ENCODE results near the gene NEUROG2.
"Not testable (repeated sequence)": the region's sequence is repeated elsewhere in the genome, so short reads cannot be mapped to it uniquely, and the experiment has no call there.

NEUROG2 gene

GRCh38 chr4:112516066-112516470 lies at the start of gene NEUROG2:
NEUROG2 (minus strand) TSS chr4:112516180; CDS start chr4:112515475, 705 bp downstream.
- DNase-seq (ENCODE audit: low read depth in 1 of 2, low spot score in 1 of 2) = no peak
- in situ Hi-C loops (cut with HindIII; ENCODE audit: low pct_unique_long_range_greater_than_20kb, low sequenced_read_pairs) = no loop called here

GRCh38 chr4:112564706-112565270 lies 48.8 kb upstream of the NEUROG2 start:
- no peak for DNase-seq (ENCODE audit: low read depth in 1 of 2, low spot score in 1 of 2)
- in situ Hi-C loops (cut with HindIII; ENCODE audit: low pct_unique_long_range_greater_than_20kb, low sequenced_read_pairs) = no loop called here
- TF ChIP-seq JUND (IDR thresholded peaks at IDR 0.05; ENCODE audit: low read depth) = no peak

More at GRCh38 chr4:112516066-112516470, at the start of gene NEUROG2:
- TF ChIP-seq JUND (IDR thresholded peaks at IDR 0.05; ENCODE audit: low read depth) = no peak

GRCh38 chr4:112563431-112564200 lies 47.6 kb upstream of the NEUROG2 start:
- no peak for TF ChIP-seq JUND (IDR thresholded peaks at IDR 0.05; ENCODE audit: low read depth)
- no peak for DNase-seq (ENCODE audit: low read depth in 1 of 2, low spot score in 1 of 2)
- in situ Hi-C loops (cut with HindIII; ENCODE audit: low pct_unique_long_range_greater_than_20kb, low sequenced_read_pairs) = no loop called here

GRCh38 chr4:112562254-112562879 lies 46.4 kb upstream of the NEUROG2 start:
- TF ChIP-seq JUND (IDR thresholded peaks at IDR 0.05; ENCODE audit: low read depth) = no peak
- in situ Hi-C loops (cut with HindIII; ENCODE audit: low pct_unique_long_range_greater_than_20kb, low sequenced_read_pairs) = no loop called here

GRCh38 chr4:112560084-112560483 lies 44.1 kb upstream of the NEUROG2 start:
- in situ Hi-C loops (cut with HindIII; ENCODE audit: low pct_unique_long_range_greater_than_20kb, low sequenced_read_pairs) = no loop called here
- TF ChIP-seq JUND (IDR thresholded peaks at IDR 0.05; ENCODE audit: low read depth) = no peak
- no peak for DNase-seq (ENCODE audit: low read depth in 1 of 2, low spot score in 1 of 2)

More at GRCh38 chr4:112562254-112562879, 46.4 kb upstream of the NEUROG2 start:
- DNase-seq (ENCODE audit: low read depth in 1 of 2, low spot score in 1 of 2) = no peak

- in situ Hi-C loops (cut with HindIII; ENCODE audit: low pct_unique_long_range_greater_than_20kb, low sequenced_read_pairs) = no loop called here
- no peak for DNase-seq (ENCODE audit: low read depth in 1 of 2, low spot score in 1 of 2)
- TF ChIP-seq JUND (IDR thresholded peaks at IDR 0.05; ENCODE audit: low read depth) = no peak
Measured at GRCh38 chr4:112559053-112559452, 43.1 kb upstream of the NEUROG2 start.

- no peak for TF ChIP-seq JUND (IDR thresholded peaks at IDR 0.05; ENCODE audit: low read depth)
- no peak for DNase-seq (ENCODE audit: low read depth in 1 of 2, low spot score in 1 of 2)
- in situ Hi-C loops (cut with HindIII; ENCODE audit: low pct_unique_long_range_greater_than_20kb, low sequenced_read_pairs) = no loop called here
Measured at GRCh38 chr4:112557676-112558411, 41.9 kb upstream of the NEUROG2 start.

- in situ Hi-C loops (cut with HindIII; ENCODE audit: low pct_unique_long_range_greater_than_20kb, low sequenced_read_pairs); DNase-seq (ENCODE audit: low read depth in 1 of 2, low spot score in 1 of 2): not testable (repeated sequence)
Measured at GRCh38 chr4:112554271-112554670, 38.3 kb upstream of the NEUROG2 start.

- no peak for DNase-seq (ENCODE audit: low read depth in 1 of 2, low spot score in 1 of 2)
- no peak for TF ChIP-seq JUND (IDR thresholded peaks at IDR 0.05; ENCODE audit: low read depth)
- in situ Hi-C loops (cut with HindIII; ENCODE audit: low pct_unique_long_range_greater_than_20kb, low sequenced_read_pairs) = no loop called here
Measured at GRCh38 chr4:112552668-112553067, 36.7 kb upstream of the NEUROG2 start.

GRCh38 chr4:112550728-112551127 lies 34.7 kb upstream of the NEUROG2 start:
- in situ Hi-C loops (cut with HindIII; ENCODE audit: low pct_unique_long_range_greater_than_20kb, low sequenced_read_pairs) = no loop called here
- no peak for DNase-seq (ENCODE audit: low read depth in 1 of 2, low spot score in 1 of 2)
- no peak for TF ChIP-seq JUND (IDR thresholded peaks at IDR 0.05; ENCODE audit: low read depth)

GRCh38 chr4:112546476-112546875 lies 30.5 kb upstream of the NEUROG2 start:
- TF ChIP-seq JUND (IDR thresholded peaks at IDR 0.05; ENCODE audit: low read depth) = no peak
- in situ Hi-C loops (cut with HindIII; ENCODE audit: low pct_unique_long_range_greater_than_20kb, low sequenced_read_pairs) = no loop called here
- DNase-seq (ENCODE audit: low read depth in 1 of 2, low spot score in 1 of 2) = no peak

GRCh38 chr4:112545346-112545745 lies 29.4 kb upstream of the NEUROG2 start:
- no peak for TF ChIP-seq JUND (IDR thresholded peaks at IDR 0.05; ENCODE audit: low read depth)
- in situ Hi-C loops (cut with HindIII; ENCODE audit: low pct_unique_long_range_greater_than_20kb, low sequenced_read_pairs) = no loop called here
- DNase-seq (ENCODE audit: low read depth in 1 of 2, low spot score in 1 of 2) = no peak
